K562 (cell line): ENCODE results near the gene DGCR2. TPM values are rescaled to one million over a fixed set of nuclear protein-coding genes. Genes with fewer than 3 reads are reported as not detected.
A peak's percentile ranks its signal among the peaks of the same experiment; 100 is the strongest.

Experiments
- ARID3B ChIP-seq: fragments of 250-450 bp; sonication (Bioruptor Pico); IDR thresholded peaks from 2 replicates; pipeline ENCODE4 v1.4.0; 2020; ENCODE audit warnings: borderline replicate concordance
- CGGBP1 ChIP-seq: fragments of 250-450 bp; sonication (Bioruptor Pico); IDR thresholded peaks from 2 replicates; pipeline ENCODE4 v1.9.0; 2021; ENCODE audit warnings: mild to moderate bottlenecking
- DMBX1 ChIP-seq: fragments of 250-450 bp; sonication (Bioruptor Pico); IDR thresholded peaks from 2 replicates; pipeline ENCODE4 v1.8.0; 2022; ENCODE audit warnings: inconsistent platforms, mild to moderate bottlenecking, moderate library complexity, borderline replicate concordance
- FOXK1 ChIP-seq: sonication (generic); formaldehyde crosslinking; IDR thresholded peaks from 2 replicates; pipeline ENCODE4 v1.8.0; 2022; ENCODE audit warnings: missing genetic modification reagents, mild to moderate bottlenecking, borderline replicate concordance
- FOXK2 ChIP-seq, 2 experiments: fragments of 450-650 bp; IDR thresholded peaks in 1 of 2; conservative IDR thresholded peaks in 1 of 2; 2 replicates each; pipeline ENCODE4 v1.6.1; 2016; ENCODE audit warnings: low read depth in 2 of 2, mild to moderate bottlenecking in 1 of 2
- HDAC6 ChIP-seq: IDR thresholded peaks from 2 replicates; pipeline ENCODE4 v1.6.1; 2012; ENCODE audit warnings: low read depth, mild to moderate bottlenecking, control low read depth, inconsistent platforms, low read length, moderate library complexity
- HOMEZ ChIP-seq: fragments of 250-450 bp; sonication (Bioruptor Pico); IDR thresholded peaks from 2 replicates; pipeline ENCODE4 v1.4.0; 2020; ENCODE audit warnings: mild to moderate bottlenecking, moderate library complexity
- KAT8 ChIP-seq: fragments of 450-650 bp; IDR thresholded peaks from 2 replicates; pipeline ENCODE4 v1.6.1; 2016; ENCODE audit warnings: low read depth, mild to moderate bottlenecking
- MTF1 ChIP-seq: fragments of 250-450 bp; sonication (Bioruptor Pico); IDR thresholded peaks from 2 replicates; pipeline ENCODE4 v1.9.0; 2021; ENCODE audit warnings: moderate library complexity, mild to moderate bottlenecking, inconsistent platforms, borderline replicate concordance
- NR1H2 ChIP-seq: sonication (generic); formaldehyde crosslinking; IDR thresholded peaks from 2 replicates; pipeline ENCODE4 v1.4.0; 2020; ENCODE audit warnings: mild to moderate bottlenecking, missing genetic modification reagents
- TCFL5 ChIP-seq: fragments of 250-450 bp; sonication (Bioruptor Pico); conservative IDR thresholded peaks from 2 replicates; pipeline ENCODE4 v1.6.1; 2021; ENCODE audit warnings: mild to moderate bottlenecking, moderate library complexity, matching md5 sums
- THRB ChIP-seq: fragments of 450-650 bp; formaldehyde crosslinking; conservative IDR thresholded peaks from 2 replicates; pipeline ENCODE4 v1.4.0; 2022; ENCODE audit warnings: mild to moderate bottlenecking, missing genetic modification characterization
- ZBTB49 ChIP-seq: sonication (generic); formaldehyde crosslinking; IDR thresholded peaks from 2 replicates; pipeline ENCODE4 v1.8.0; 2022; ENCODE audit warnings: missing genetic modification reagents, mild to moderate bottlenecking, borderline replicate concordance
- ZNF644 ChIP-seq: fragments of 200-800 bp; sonication (Bioruptor generic); IDR thresholded peaks from 2 replicates; pipeline ENCODE4 v1.6.1; 2016; ENCODE audit warnings: low read depth, missing genetic modification characterization, missing compliant biosample characterization
- ZNF655 ChIP-seq: fragments of 250-450 bp; sonication (Bioruptor Pico); IDR thresholded peaks from 2 replicates; pipeline ENCODE4 v1.5.0; 2021
- polyA plus RNA-seq, 8 experiments: library from polyadenylated mRNA; depleted of rRNA in 4 of 8; stranded (reverse) in 5 of 8; unstranded in 3 of 8; fragments of >200 nt; fragmentation: Nextera tagmentation in 2 of 8; fragmentation: Illumina TruSeq in 1 of 8; extraction: Ambion mirVana in 2 of 8; extraction: Trizol in 1 of 8; gene quantifications; 2 replicates each; pipeline versions ENCODE4 v1.2.1 to v1.2.3, GENCODE V29; 2011 to 2014; ENCODE audit warnings: inconsistent platforms in 1 of 8, missing spikeins in 1 of 8
- total RNA-seq, 7 experiments: library from RNA; depleted of rRNA in 6 of 7; stranded (reverse); fragments of >200 nt in 6 of 7; fragmentation: Illumina TruSeq in 2 of 7; extraction: Trizol in 2 of 7; gene quantifications; 2 replicates each; pipeline versions ENCODE4 v1.2.1 to v1.2.3, GENCODE V29; 2011 to 2021; ENCODE audit warnings: low replicate concordance in 1 of 7

Gene DGCR2
- total and polyA plus RNA-seq, 9 of the 15 experiments (the other 6 are each of a cell fraction or from before 2014, with no cell fraction given) = 0.69 to 101 (median 56.4) TPM

- TF ChIP-seq THRB (CRISPR knock-in tag) = no peak
- no peak for TF ChIP-seq FOXK2 (conservative IDR thresholded peaks at IDR 0.05 in 1 of 2, IDR thresholded peaks at IDR 0.05 in 1 of 2; ENCODE audit: low read depth in 2 of 2)
- TF ChIP-seq NR1H2 (CRISPR knock-in tag) = no peak
- TF ChIP-seq ZNF655 (CRISPR knock-in tag) = no peak
- no peak for TF ChIP-seq HOMEZ (CRISPR knock-in tag)
- no peak for TF ChIP-seq KAT8
- no peak for TF ChIP-seq ZBTB49 (CRISPR knock-in tag)
- no peak for TF ChIP-seq CGGBP1 (CRISPR knock-in tag)
- TF ChIP-seq DMBX1 (CRISPR knock-in tag) = no peak
- TF ChIP-seq ZNF644 = no peak
- TF ChIP-seq ARID3B (CRISPR knock-in tag) = peak; percentile 57; the same call in 1 of the 2 replicates
- no peak for TF ChIP-seq MTF1 (CRISPR knock-in tag)
- no peak for TF ChIP-seq TCFL5 (CRISPR knock-in tag)
- TF ChIP-seq HDAC6 = 0 out of 2 replicates have a peak, but pooled peaks have one; percentile 62
- no peak for TF ChIP-seq FOXK1 (CRISPR knock-in tag)
Measured at GRCh38 chr22:19114984-19115552, 7.1 kb downstream of the DGCR2 start (continued).
